ENCODE data around the gene AFAP1. TPM values are rescaled to one million over a fixed set of nuclear protein-coding genes. Genes with fewer than 3 reads are reported as not detected.

Gene AFAP1
- total RNA-seq, 1 donor from 2014 or later = 27.8 TPM

DNA sequence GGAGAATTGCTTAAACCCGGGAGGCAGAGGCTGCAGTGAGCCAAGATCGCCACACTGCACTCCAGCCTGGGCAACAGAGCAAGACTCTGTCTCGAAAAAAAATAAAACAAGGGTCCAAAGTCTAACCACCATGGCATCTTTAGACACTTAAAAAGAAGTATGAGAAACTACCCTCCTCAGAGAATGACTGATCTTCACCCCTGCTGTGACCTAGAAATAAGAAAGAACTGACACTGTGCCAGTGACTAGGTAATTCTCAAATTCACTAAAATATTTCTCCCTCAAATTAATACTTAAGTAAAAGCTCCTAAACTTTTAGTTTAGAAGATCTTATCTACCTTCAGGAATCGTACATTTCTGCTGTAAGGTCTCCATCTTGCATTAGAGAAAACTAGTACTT, 80.3 kb downstream of the AFAP1 start:
- H3K4me3 Mint-ChIP-seq (ENCODE audit: unreplicated experiment) = no peak overlapping the region
- peaks cover 11% of the 10 kb centered on the region for H3K27me3 Mint-ChIP-seq (ENCODE audit: unreplicated experiment)
- no peak for DNase-seq (ENCODE audit: low spot score)
- peaks cover 14% of the 10 kb centered on the region for H3K36me3 Mint-ChIP-seq (ENCODE audit: low read depth, unreplicated experiment)
- TF ChIP-seq, protein P1, sequence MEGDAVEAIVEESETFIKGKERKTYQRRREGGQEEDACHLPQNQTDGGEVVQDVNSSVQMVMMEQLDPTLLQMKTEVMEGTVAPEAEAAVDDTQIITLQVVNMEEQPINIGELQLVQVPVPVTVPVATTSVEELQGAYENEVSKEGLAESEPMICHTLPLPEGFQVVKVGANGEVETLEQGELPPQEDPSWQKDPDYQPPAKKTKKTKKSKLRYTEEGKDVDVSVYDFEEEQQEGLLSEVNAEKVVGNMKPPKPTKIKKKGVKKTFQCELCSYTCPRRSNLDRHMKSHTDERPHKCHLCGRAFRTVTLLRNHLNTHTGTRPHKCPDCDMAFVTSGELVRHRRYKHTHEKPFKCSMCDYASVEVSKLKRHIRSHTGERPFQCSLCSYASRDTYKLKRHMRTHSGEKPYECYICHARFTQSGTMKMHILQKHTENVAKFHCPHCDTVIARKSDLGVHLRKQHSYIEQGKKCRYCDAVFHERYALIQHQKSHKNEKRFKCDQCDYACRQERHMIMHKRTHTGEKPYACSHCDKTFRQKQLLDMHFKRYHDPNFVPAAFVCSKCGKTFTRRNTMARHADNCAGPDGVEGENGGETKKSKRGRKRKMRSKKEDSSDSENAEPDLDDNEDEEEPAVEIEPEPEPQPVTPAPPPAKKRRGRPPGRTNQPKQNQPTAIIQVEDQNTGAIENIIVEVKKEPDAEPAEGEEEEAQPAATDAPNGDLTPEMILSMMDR (IDR thresholded peaks at IDR 0.05; ENCODE audit: unreplicated experiment) = no peak
- H3K27ac Mint-ChIP-seq (ENCODE audit: unreplicated experiment) = no peak overlapping the region
- H3K9me3 Mint-ChIP-seq (ENCODE audit: unreplicated experiment) = no peaks in the 10 kb centered on the region
- peaks cover 37% of the 10 kb centered on the region for H3K4me1 Mint-ChIP-seq (ENCODE audit: unreplicated experiment)

DNA sequence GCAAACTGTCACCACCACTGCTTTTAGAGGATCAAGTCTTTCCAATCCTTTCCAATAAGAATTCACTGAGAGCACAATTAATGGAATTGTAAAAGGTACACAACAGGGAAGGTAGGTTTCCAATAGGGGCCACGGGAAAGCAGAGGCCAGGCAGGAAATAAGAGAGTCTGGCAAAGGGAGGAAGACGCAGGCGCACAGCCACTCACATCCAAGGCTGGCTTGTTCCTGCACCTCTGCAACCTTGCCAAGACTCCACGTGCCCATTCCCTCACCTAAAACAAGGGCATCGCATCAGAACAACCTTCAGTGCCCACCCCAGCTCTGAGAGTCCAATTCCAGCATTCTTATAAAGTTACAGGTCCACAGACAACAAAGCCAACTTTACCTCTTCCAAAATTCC, 81.2 kb downstream of the AFAP1 start:
- H3K4me3 Mint-ChIP-seq (ENCODE audit: unreplicated experiment) = no peak overlapping the region
- peaks cover 18% of the 10 kb centered on the region for H3K36me3 Mint-ChIP-seq (ENCODE audit: low read depth, unreplicated experiment)
- DNase-seq (ENCODE audit: low spot score) = no peak
- H3K9me3 Mint-ChIP-seq (ENCODE audit: unreplicated experiment) = no peaks in the 10 kb centered on the region
- peaks cover 34% of the 10 kb centered on the region for H3K4me1 Mint-ChIP-seq (ENCODE audit: unreplicated experiment)
- peak overlapping the region; percentile 31 for H3K27ac Mint-ChIP-seq (ENCODE audit: unreplicated experiment)
- peaks cover 11% of the 10 kb centered on the region for H3K27me3 Mint-ChIP-seq (ENCODE audit: unreplicated experiment)
- TF ChIP-seq, protein P1 (IDR thresholded peaks at IDR 0.05; ENCODE audit: unreplicated experiment) = no peak

DNA sequence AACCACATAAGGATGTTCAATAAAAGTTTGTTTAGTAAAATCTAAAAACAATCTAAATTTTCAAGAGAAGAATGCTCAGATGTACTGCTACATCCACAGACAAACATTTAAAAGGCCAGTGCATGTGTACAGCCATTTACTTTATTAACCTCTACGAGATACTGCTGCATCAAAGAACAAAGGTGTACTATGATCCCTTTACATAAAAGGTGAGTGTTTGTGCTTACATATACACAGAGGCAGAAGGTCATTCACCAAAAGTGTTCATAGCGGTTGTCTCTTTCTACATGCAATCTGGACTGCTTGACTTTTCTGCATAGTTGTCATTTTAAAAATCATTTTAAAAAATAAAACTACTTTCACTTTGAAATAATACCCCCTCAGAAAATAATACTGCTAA, 81.7 kb downstream of the AFAP1 start:
- H3K4me1 Mint-ChIP-seq (ENCODE audit: unreplicated experiment) = peaks cover 34% of the 10 kb centered on the region
- H3K4me3 Mint-ChIP-seq (ENCODE audit: unreplicated experiment) = no peak overlapping the region
- H3K27ac Mint-ChIP-seq (ENCODE audit: unreplicated experiment) = peak overlapping the region; percentile 31
- no peaks in the 10 kb centered on the region for H3K9me3 Mint-ChIP-seq (ENCODE audit: unreplicated experiment)
- peaks cover 11% of the 10 kb centered on the region for H3K27me3 Mint-ChIP-seq (ENCODE audit: unreplicated experiment)
- TF ChIP-seq, protein P1 (IDR thresholded peaks at IDR 0.05; ENCODE audit: unreplicated experiment) = no peak
- peaks cover 20% of the 10 kb centered on the region for H3K36me3 Mint-ChIP-seq (ENCODE audit: low read depth, unreplicated experiment)
- no peak for DNase-seq (ENCODE audit: low spot score)

DNA sequence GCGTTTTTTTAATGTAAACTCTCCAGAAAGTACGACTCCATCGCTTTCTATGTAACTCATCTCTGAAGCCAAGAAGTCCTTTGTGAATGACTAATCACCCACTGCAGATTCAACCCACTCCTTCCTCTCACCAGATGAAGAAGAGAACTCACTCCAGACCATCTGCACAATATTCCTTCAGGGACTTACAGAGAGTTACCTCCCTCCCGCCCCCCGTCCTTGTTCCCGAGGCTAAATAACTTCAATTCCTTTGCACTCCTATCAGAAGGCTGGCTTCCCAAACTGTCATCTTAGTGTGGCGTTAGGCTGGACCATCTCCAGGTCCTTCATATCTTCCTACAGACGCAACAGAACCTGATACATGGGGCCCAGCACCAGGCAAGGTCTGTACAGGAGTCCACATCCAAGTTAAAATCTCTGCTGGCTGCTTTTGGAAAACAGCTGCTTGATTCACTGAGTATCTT, 82.4 kb downstream of the AFAP1 start:
- TF ChIP-seq, protein P1 (IDR thresholded peaks at IDR 0.05; ENCODE audit: unreplicated experiment) = no peak
- Mint-ChIP-seq H3K27me3 (ENCODE audit: unreplicated experiment) (peaks cover 11% of the 10 kb centered on the region), H3K4me3 (ENCODE audit: unreplicated experiment) (no peak overlapping the region), H3K27ac (ENCODE audit: unreplicated experiment) (no peak overlapping the region), H3K9me3 (ENCODE audit: unreplicated experiment) (no peaks in the 10 kb centered on the region), H3K4me1 (ENCODE audit: unreplicated experiment) (peaks cover 31% of the 10 kb centered on the region), H3K36me3 (ENCODE audit: low read depth, unreplicated experiment) (peaks cover 20% of the 10 kb centered on the region)
- no peak for DNase-seq (ENCODE audit: low spot score)

DNA sequence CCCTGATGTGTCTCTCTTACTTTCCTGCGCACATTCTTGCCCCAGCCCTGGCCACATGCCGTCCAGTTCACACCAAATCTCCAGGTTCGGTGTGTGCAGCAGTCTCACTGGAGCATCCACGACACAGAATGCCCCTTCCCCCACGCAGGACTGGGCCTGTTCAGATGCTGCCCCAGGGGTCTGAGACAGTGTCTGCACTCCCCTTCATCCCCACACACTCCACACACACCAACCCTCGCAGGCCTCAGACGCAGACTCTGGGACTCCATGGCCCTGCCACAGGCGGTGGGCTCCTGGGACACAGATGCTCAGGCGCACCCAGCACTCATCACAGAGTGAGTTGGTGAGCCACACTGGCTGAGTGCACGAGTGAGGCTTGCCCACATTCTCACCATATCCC, 83.9 kb downstream of the AFAP1 start:
- Mint-ChIP-seq H3K4me1 (ENCODE audit: unreplicated experiment) (peaks cover 21% of the 10 kb centered on the region), H3K27me3 (ENCODE audit: unreplicated experiment) (peaks cover 9% of the 10 kb centered on the region), H3K9me3 (ENCODE audit: unreplicated experiment) (no peaks in the 10 kb centered on the region), H3K4me3 (ENCODE audit: unreplicated experiment) (no peak overlapping the region), H3K27ac (ENCODE audit: unreplicated experiment) (no peak overlapping the region), H3K36me3 (ENCODE audit: low read depth, unreplicated experiment) (peaks cover 20% of the 10 kb centered on the region)
- DNase-seq (ENCODE audit: low spot score) = no peak
- TF ChIP-seq, protein P1 (IDR thresholded peaks at IDR 0.05; ENCODE audit: unreplicated experiment) = no peak

All from endothelial cell (in vitro differentiated cells).